Cardiac muscle cell (in vitro differentiated cells and primary cell): ENCODE measurements around the gene DNAJA4. TPM values are rescaled to one million over a fixed set of nuclear protein-coding genes. Genes with fewer than 3 reads are reported as not detected.

Experiments used
- DNase-seq, 2 donors: peaks; one replicate each; pipeline versions ENCODE4 v3.0.0 to v3.0.0-alpha.2; 2010 to 2017; ENCODE audit warnings: low read depth in 1 of 2, low spot score in 1 of 2
- H3K27ac ChIP-seq: fragments of 200-600 bp; sonication (generic); 2 replicates; pipeline ENCODE4 v1.5.1; 2016
- H3K27me3 ChIP-seq: fragments of 200-600 bp; sonication (generic); 2 replicates; pipeline ENCODE4 v1.6.0; 2016; ENCODE audit warnings: control low read depth
- H3K36me3 ChIP-seq: fragments of 200-600 bp; sonication (generic); 2 replicates; pipeline ENCODE4 v1.5.1; 2016; ENCODE audit warnings: control low read depth
- H3K4me1 ChIP-seq: fragments of 200-600 bp; sonication (generic); 2 replicates; pipeline ENCODE4 v1.8.1; 2017; ENCODE audit warnings: low read depth, mild to moderate bottlenecking, mixed run types
- H3K4me3 ChIP-seq: fragments of 200-600 bp; sonication (generic); 2 replicates; pipeline ENCODE4 v1.5.1; 2016; ENCODE audit warnings: mild to moderate bottlenecking
- H3K9me3 ChIP-seq: fragments of 200-600 bp; sonication (generic); 2 replicates; pipeline ENCODE4 v1.5.1; 2017; ENCODE audit warnings: low read depth, mild to moderate bottlenecking, control low read depth
- polyA plus RNA-seq: library from polyadenylated mRNA; unstranded; fragments of >200 nt; fragmentation: Nextera tagmentation; extraction: Ambion mirVana; gene quantifications from 2 replicates; pipeline ENCODE4 v1.2.1, GENCODE V29; 2016
- total RNA-seq: library from RNA; depleted of rRNA; stranded (reverse); fragments of >200 nt; gene quantifications from 2 replicates; pipeline ENCODE4 v1.2.3, GENCODE V29; 2016
- TF ChIP-seq, protein P1 (sequence below): IDR thresholded peaks from 2 replicates; pipeline ENCODE4 v1.5.1; 2012; ENCODE audit warnings: low read depth, mild to moderate bottlenecking, low read length

DNAJA4 gene
- total and polyA plus RNA-seq, 2 experiments from 2014 or later, result 3.2 to 3.4 TPM

- TF ChIP-seq, protein P1, sequence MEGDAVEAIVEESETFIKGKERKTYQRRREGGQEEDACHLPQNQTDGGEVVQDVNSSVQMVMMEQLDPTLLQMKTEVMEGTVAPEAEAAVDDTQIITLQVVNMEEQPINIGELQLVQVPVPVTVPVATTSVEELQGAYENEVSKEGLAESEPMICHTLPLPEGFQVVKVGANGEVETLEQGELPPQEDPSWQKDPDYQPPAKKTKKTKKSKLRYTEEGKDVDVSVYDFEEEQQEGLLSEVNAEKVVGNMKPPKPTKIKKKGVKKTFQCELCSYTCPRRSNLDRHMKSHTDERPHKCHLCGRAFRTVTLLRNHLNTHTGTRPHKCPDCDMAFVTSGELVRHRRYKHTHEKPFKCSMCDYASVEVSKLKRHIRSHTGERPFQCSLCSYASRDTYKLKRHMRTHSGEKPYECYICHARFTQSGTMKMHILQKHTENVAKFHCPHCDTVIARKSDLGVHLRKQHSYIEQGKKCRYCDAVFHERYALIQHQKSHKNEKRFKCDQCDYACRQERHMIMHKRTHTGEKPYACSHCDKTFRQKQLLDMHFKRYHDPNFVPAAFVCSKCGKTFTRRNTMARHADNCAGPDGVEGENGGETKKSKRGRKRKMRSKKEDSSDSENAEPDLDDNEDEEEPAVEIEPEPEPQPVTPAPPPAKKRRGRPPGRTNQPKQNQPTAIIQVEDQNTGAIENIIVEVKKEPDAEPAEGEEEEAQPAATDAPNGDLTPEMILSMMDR, result no peak
- Histone ChIP-seq H3K27me3 (no peaks in the 10 kb centered on the region), H3K27ac (no peak overlapping the region), H3K9me3 (no peaks in the 10 kb centered on the region), H3K36me3 (peaks cover 31% of the 10 kb centered on the region), H3K4me1 (no peaks in the 10 kb centered on the region), H3K4me3 (no peak overlapping the region)
- no peak for DNase-seq
These were observed 25.9 kb downstream of the DNAJA4 start for GRCh38 chr15:78290222-78290621.

GRCh38 chr15:78291052-78291451 is 26.7 kb downstream of the DNAJA4 start:
- peaks cover 29% of the 10 kb centered on the region for H3K36me3 ChIP-seq
- H3K4me3 ChIP-seq, result no peak overlapping the region
- no peaks in the 10 kb centered on the region for H3K9me3 ChIP-seq

DNA sequence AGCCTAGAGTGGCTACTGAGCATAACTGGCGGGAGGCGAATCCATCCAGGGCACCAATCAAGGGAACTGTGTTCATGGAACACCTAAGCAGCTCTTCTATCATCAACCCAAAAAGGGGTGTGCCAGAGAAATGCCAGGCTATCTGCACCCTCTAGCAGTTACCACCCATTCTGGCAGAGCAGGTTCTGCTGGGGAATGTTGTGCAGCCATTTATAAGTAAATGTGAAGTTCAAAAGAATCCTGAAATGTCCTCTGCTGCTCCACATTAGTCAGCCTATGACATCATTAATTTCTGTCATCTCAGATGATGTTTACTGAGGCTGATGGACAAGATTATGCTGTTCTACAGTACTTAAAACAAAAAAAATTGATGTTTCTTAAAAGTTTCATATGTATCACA is 27.3 kb downstream of the DNAJA4 start:
- H3K27me3 ChIP-seq, result no peaks in the 10 kb centered on the region
- H3K4me3 ChIP-seq, result no peak overlapping the region
- TF ChIP-seq, protein P1, result no peak
- no peaks in the 10 kb centered on the region for H3K9me3 ChIP-seq
- DNase-seq, result no peak
- H3K36me3 ChIP-seq, result peaks cover 22% of the 10 kb centered on the region
- H3K27ac ChIP-seq, result no peak overlapping the region
- no peaks in the 10 kb centered on the region for H3K4me1 ChIP-seq

More at GRCh38 chr15:78291052-78291451, 26.7 kb downstream of the DNAJA4 start:
- H3K27me3 ChIP-seq, result no peaks in the 10 kb centered on the region
- no peak overlapping the region for H3K27ac ChIP-seq
- DNase-seq, result no peak
- TF ChIP-seq, protein P1, result no peak
- H3K4me1 ChIP-seq, result no peaks in the 10 kb centered on the region

DNA sequence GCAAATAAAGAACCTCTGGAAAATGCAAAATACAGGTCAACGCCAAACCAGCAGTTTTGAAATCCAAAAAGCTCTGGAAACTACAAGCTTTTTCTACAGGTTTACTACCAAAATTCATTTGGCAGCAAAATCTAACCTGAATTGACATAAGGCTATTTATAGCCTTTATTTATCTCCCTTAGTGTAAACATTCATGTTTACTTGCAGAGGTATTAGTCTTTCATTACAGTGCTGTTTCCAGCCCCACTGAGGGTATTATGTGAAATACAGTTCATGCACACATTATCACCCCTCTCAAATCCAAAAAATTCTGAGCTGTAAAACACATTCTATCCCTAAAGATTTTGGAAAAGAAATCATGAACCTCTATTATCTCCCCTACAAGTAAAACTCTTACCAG is 27.9 kb downstream of the DNAJA4 start:
- H3K27me3 ChIP-seq, result no peaks in the 10 kb centered on the region
- no peaks in the 10 kb centered on the region for H3K4me1 ChIP-seq
- H3K36me3 ChIP-seq, result peaks cover 22% of the 10 kb centered on the region
- DNase-seq, result no peak
- H3K9me3 ChIP-seq, result no peaks in the 10 kb centered on the region
- no peak overlapping the region for H3K4me3 ChIP-seq
- TF ChIP-seq, protein P1, result no peak
- H3K27ac ChIP-seq, result no peak overlapping the region

GRCh38 chr15:78299101-78299930 is 35.0 kb downstream of the DNAJA4 start, which contains the start of gene SKIC8:
Gene SKIC8 (minus strand): TSS chr15:78299609. CDS start chr15:78295686, 3,923 bp downstream.
- peak; percentile 96 to 97 for DNase-seq
- Histone ChIP-seq H3K4me1 (peaks cover 7% of the 10 kb centered on the region), H3K27me3 (peaks cover 26% of the 10 kb centered on the region), H3K36me3 (no peaks in the 10 kb centered on the region), H3K9me3 (no peaks in the 10 kb centered on the region), H3K4me3 (peak within 1 kb of the TSS; percentile 86), H3K27ac (peak within 1 kb of the TSS; percentile 78)
- TF ChIP-seq, protein P1, result no peak
